HG03060 (cell line): ENCODE measurements around the gene LMOD3.
A peak's percentile ranks its signal among the peaks of the same experiment; 100 is the strongest.

Experiments
- ATAC-seq: cut with Tn5 transposase; IDR thresholded peaks from one replicate; pipeline ENCODE4 v1.9.1; 2021; ENCODE audit warnings: low read depth, moderate number of reproducible peaks; ENCODE audit not compliant: unreplicated experiment

Gene LMOD3

DNA sequence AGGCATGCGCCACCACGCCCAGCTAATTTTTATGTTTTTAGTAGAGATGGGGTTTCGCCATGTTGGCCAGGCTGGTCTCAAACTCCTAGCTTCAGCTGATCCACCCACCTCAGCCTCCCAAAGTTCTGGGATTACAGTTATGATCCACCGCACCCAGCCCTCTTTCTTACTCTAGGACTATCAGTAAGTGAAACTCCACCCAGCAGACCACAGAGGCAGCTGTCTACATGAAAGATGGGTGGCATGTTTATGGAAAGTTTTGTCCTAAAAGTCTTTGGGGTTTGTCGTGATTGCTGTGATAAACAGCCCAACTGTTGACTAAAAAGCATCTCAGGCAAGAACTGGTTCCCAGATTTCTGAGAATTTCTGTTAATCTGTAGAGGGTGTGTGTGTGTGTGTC is 26.8 kb downstream of the LMOD3 start:
- no peak for ATAC-seq

GRCh38 chr3:69094467-69095205 is 27.8 kb downstream of the LMOD3 start:
- no peak for ATAC-seq

GRCh38 chr3:69092030-69092516 is 30.3 kb downstream of the LMOD3 start:
- peak; percentile 74 for ATAC-seq

- ATAC-seq, result no peak
These were observed 30.9 kb downstream of the LMOD3 start for GRCh38 chr3:69091389-69092029.

DNA sequence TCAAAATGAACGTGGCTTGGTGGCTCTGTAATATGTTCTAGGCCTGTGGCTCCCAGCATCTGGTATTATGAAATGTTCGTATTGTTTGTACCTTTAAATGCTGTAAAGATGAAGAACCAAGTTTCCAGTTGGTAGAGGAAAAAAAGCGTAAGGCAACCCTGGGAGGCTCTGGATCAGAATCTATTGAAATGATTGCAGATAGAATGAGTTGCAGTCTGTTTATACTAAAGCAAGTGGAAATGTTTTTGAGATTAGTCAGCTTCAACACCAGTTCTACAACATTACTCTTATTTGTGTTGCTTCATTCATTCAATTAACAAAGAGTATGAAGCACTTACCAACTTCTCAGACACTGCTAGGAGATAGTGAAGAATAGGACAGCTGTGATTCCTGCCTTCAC is 32.4 kb downstream of the LMOD3 start:
- no peak for ATAC-seq

DNA sequence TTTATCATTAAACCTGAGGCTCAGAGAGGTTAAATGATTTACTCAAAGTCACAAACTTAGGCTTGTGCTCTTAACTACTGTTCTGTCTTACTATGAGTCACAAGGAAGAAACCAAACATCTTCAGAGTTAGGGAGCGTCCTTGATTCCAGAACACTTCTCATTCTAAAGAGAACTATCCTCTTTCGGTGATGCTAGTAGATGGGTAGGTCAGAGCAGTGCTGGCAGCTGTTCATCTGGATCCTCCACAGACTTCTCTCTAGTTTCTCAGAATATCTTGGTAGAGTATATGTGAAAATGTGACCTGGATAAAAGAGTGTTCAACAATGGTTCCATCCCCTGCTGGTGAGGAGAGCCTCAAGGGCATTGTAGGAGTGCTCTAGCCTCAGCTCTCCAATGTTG is 34.3 kb downstream of the LMOD3 start:
- ATAC-seq, result peak; percentile 26

DNA sequence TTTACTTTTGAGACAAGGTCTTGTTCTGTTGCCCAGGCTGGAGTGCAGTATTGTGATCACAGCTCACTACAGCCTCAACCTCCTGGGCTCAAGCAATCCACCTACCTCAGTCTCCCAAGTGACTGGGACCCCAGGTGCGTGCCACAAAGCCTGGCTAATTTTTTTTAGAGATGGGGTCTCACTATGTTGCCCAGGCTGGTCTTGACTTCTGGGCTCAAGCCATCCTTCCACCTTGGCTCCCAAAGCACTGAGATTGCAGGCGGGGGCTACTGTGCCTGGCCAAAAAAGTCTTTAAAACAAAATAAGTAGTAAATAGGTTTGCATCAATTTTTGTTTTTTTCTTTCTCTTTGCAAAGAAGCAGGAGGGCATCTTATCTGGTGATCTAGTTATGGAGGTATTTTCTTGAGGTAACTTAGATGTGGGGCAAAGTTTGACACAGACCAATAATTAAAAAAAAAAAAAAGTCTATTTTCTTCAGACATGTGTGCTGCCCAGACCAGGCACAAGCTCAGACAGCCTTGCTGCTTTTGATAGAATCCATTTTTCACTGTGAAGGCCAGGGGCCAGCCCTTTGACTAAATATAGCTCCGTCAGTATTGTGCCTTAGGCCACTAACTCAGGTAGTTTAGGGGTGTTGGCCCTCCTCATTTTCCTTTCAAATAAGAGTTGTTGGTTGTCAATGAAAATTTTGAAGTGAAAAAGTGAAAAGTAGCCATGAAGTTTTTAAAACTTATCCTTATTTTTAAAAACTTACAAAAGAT is 35.2 kb downstream of the LMOD3 start:
- ATAC-seq, result no peak

DNA sequence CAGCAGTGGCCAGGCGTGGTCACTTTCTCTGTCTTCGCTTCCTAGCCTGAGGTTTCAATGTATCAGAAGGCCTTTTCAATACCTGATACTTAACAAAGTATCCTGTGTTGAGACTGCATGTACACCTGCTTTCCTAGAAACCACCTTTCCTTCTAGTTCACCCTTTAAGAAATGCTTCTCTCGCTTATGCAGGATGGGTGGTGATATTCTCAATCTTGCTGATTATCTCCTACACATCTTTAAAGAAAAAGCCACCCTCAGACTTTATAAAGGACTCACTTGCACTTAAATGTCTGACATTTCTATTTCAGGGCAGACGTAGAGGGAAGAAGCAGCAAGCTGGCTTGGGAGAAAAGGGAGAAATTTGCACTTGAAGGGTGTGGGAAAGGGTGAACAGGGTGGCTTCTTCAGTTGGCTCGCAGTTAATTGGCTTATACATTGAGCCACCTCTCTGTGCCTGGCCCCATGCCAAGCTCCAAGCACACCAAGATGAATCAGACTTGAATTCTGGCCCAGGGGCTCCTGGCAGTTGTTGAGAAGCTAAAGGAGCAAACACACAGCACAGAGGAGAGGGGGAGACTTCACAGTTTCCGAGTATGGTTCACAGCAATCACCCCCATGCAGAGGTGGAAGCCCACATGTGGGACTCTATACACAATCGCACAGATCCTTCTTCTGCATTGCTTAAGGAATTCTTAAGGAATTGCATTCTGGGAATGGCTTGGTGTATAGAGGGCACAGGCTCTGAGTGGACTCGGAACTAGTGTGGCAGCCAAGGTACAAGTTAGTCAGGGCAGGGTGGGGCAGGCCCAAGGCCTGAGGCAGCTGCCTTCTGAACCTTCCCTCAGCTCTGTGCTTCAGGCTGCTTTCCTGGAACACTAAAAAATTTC is 36.3 kb downstream of the LMOD3 start:
- ATAC-seq, result no peak

DNA sequence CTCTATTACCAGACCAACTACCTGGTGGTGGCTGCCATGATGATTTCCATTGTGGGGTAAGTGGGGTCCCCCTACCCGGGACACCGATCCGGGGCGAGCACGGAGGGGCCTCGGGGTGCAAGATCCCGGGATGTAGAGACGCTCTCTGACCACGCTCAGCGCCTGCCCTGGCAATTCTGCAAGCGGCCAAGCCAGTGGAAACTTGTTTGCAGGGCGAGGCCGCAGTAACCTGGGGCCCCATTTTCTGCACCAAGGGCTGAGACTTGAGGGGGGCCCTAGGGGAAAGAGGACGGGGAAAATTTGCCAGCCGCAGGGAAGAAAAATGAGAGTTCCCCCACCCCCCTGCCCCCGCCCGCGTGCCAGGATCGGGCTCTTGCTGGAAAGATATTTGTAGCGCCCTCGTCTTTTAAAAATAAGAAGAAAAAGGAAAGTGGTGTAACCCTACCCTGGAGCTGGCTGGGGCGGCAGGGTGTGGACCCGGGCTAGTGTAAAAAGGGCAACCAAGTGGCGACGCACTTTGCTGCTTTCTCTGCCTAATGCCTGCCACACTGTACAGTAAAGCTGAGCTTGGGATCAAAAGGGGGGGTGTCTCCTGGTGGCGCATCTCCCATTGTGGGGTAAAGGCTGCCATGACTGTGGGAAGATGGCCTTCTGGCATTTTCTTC is 37.1 kb downstream of the LMOD3 start:
- no peak for ATAC-seq

DNA sequence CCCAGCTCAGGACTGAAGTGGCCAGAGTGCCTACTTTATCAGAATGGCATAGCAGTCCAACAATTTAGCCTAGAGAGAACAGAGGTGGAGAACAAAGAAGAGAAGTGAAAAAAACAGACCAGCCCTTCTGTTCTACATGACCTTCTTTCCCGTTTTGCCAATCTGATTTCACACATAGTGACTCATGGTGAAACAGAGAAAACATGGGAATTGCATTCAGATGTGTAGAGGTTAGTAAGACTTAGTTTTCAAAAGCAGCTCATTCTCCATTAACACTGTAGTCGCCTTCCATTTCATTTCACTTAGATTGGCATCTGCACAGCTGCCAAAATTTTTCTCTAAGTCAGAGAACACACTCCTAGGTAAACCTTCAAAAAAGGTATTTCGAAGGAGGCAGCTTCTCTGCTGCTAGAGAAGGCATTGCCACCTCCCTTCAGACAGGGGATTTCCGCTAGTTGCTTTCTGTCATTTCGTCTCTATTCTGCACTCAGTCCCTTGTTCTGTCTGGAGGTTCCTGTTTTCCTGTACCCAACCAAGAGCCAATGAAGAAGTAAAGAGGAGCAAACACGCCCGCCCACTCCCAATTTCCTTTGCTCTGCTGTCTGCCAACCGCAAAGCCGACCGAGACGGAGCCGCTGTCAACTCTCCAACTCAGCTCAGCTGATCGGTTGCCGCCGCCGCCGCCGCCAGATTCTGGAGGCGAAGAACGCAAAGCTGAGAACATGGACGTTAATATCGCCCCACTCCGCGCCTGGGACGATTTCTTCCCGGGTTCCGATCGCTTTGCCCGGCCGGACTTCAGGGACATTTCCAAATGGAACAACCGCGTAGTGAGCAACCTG is 37.8 kb downstream of the LMOD3 start, which contains the start of gene ARL6IP5:
TSS of gene ARL6IP5 (plus strand) at position 612 of the 842 bp plus-strand sequence. CDS start at position 723, 111 bp downstream.
- peak; percentile 37 for ATAC-seq

GRCh38 chr3:69082805-69083204 is 39.6 kb downstream of the LMOD3 start:
- ATAC-seq, result peak; percentile 66

DNA sequence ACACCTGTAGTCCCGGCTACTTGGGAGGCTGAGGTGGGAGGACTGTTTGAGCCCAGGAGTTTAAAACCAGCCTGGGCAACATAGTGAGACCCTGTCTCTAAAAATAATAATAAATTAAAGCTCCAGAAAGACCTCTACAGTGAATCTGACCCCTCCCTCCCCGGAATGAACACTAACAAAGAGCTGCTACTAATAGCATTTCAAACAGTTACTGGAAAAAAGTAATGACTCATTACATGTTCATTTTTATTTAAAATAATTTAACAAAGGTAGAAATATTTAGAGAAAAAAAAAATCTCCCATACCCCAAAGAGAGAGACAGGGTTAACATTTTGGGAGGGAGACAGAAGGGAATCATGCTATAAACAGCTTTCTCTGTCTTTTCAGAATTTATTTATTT is 40.0 kb downstream of the LMOD3 start:
- no peak for ATAC-seq

- ATAC-seq, result no peak
These were observed 40.7 kb downstream of the LMOD3 start for GRCh38 chr3:69081583-69082262.

DNA sequence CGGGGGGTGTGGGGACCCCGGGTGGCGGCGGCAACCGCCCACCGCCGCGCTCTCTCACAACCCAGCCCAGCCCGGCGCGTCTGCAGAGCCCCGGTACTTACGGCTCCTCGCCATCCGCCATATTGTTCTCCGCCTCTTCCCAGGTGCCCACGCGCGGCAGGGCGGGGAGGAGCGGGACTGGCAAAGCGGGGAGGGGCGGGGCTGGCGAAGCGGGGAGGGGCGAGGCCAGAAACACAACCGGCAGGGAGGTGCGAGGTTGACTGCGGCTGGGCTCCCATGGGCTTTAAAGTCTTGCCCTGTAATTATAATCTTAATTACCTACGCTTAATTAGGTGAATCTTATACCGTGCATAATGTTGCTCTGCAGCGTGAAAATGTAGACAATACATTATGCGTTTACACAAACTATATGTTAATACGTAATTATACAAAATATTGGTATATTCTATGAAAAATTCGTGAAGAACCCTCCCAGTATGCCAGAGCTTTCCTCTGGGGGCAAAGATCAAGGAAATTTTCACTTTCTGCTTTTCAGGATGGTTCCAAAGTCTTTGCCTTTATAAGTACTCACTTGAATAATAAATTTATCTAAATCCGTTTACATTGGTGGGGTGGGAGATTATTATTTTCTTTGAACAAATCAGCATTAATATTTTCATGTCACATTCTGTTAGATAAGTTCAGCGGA is 42.0 kb downstream of the LMOD3 start, which contains the start of gene UBA3:
TSS of gene UBA3 (minus strand) at position 133 of the 688 bp plus-strand sequence. CDS start at position 121, 12 bp downstream.
- ATAC-seq, result no peak

DNA sequence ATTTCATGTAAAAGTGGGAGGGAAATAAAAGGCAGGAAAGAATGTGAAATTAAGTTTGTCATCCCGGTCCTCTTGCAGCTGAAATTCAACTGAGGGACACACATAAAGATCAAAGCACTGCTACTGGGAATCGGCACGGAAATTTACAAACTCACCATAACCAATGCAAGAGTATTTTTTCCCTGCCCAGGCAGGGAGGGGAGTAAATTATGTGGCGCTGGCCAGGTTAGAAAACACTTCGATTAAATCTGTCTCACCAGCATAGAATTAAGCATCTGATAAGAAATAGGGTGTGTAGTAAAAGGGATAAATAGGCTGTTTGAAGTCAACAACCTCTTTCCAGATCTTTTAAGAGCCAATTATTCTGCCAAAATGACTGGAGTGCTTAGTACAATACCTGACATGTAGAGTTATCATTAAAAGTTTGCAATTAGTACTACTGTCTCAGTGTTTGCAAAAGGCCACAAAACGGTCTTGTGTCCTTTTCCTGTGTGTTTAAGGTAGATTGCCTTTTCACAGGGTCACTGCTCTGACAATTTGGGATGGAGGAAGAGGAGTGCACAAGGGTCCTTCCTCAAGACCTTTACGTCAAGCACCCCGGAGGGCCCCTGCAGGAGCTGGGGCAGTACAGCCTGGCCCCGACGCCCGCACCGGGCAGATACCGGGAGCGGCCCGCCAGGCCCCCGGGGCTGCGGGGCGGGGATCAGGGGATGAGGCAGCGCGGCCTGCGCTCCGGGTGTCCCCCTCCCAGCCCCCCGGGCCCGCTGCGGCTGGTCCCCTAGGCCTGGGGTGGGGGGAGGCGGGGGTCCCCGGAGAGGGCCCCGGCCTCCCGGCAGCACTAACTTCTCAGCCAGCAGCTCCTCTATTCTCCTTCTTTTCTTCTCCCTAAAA is 42.9 kb downstream of the LMOD3 start:
- no peak for ATAC-seq

DNA sequence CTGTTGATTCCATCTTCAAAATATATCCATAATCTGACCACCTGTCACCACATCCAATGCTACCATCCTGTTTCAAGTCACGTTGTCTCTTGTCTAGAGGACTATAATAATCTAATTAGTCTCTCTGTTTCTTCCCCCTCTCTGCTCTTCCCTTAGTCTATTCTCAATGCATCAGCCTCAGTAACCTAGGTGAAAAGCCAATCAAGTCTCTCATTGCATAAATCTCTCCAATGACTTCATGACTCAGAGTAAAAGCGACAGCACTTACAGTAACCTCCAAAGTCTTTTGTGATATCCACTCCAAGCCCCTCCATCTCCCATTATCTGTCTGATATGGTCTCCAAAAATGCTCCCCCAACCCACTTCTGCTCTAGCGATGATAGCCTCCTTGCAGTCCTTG is 49.5 kb downstream of the LMOD3 start:
- ATAC-seq, result no peak

DNA sequence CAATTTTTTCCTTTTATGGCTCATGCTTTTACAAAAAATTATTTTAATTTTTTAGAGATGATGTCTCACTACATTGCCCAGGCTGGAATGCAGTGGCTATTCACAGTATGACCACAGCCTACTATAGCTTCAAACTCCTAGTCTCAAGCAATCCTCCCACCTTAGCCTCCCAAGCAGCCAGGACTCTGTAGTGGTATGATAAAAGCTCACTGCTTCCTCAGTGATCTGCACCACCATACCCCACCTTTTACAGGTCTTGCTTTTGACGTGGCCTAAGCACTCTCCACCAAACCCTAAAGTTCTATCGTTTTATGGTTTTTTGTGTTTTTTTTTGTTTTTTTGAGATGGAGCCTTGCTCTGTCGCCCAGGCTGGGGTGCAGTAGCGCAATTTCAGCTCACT is 56.3 kb downstream of the LMOD3 start:
- ATAC-seq, result no peak
